Loucy (cell line): Measurements from ENCODE around the gene SKIC8.

Experiments
- CTCF ChIP-seq: fragments of 200-600 bp; sonication (generic); conservative IDR thresholded peaks from 2 replicates; pipeline ENCODE4 v1.5.1; 2014; ENCODE audit warnings: mild to moderate bottlenecking, antibody characterized with exemption, low read length
- EZH2phosphoT487 ChIP-seq: fragments of 200-600 bp; IDR thresholded peaks from 2 replicates; pipeline ENCODE4 v1.6.1; 2018; ENCODE audit warnings: antibody characterized with exemption, mild to moderate bottlenecking, moderate library complexity, borderline replicate concordance

- TF ChIP-seq CTCF: peak; percentile 82
- no peak for TF ChIP-seq EZH2phosphoT487
Measured at GRCh38 chr15:78241017-78241416, 58.4 kb downstream of the SKIC8 start.
